HepG2 (cell line): Measurements from ENCODE around the gene PLCB1.

Experiments
- EZH2 ChIP-seq: conservative IDR thresholded peaks from 2 replicates; pipeline ENCODE4 v1.6.1; 2012; ENCODE audit warnings: mild to moderate bottlenecking, low read depth, low read length, moderate library complexity
- HNRNPK ChIP-seq: fragments of 200-400 bp; formaldehyde crosslinking; IDR thresholded peaks from 2 replicates; pipeline ENCODE4 v1.6.1; 2018; ENCODE audit warnings: low read length, low read depth, moderate library complexity, mild to moderate bottlenecking; ENCODE audit not compliant: poor library complexity, severe bottlenecking
- ZNF879 ChIP-seq: sonication (generic); formaldehyde crosslinking; IDR thresholded peaks from 2 replicates; pipeline ENCODE4 v1.8.1; 2023; ENCODE audit warnings: missing genetic modification reagents

GRCh38 chr20:8581446-8582183, 449.5 kb downstream of the PLCB1 start:
- TF ChIP-seq ZNF879 (no peak), HNRNPK (no peak), EZH2 (no peak)
